SJSA1 (cell line): Measurements from ENCODE around the gene G0S2. TPM values are rescaled to one million over a fixed set of nuclear protein-coding genes. Genes with fewer than 3 reads are reported as not detected.

ENCODE experiments used
- DNase-seq, 2 experiments: peaks; one replicate each; pipeline ENCODE4 v3.0.0-alpha.2; 2015 to 2020; ENCODE audit warnings: low spot score in 2 of 2, low read depth in 1 of 2
- H3K27ac ChIP-seq: fragments of 250-450 bp; sonication (Bioruptor Pico); 2 replicates; pipeline ENCODE4 v1.5.1; 2020; ENCODE audit warnings: mild to moderate bottlenecking, moderate library complexity
- H3K27me3 ChIP-seq: fragments of 250-450 bp; sonication (Bioruptor Pico); replicated peaks from 2 replicates; pipeline ENCODE4 v1.5.1; 2020; ENCODE audit warnings: mild to moderate bottlenecking, moderate library complexity
- H3K36me3 ChIP-seq: fragments of 250-450 bp; sonication (Bioruptor Pico); 2 replicates; pipeline ENCODE4 v1.5.1; 2020; ENCODE audit warnings: mild to moderate bottlenecking
- H3K4me1 ChIP-seq: fragments of 250-450 bp; sonication (Bioruptor Pico); replicated peaks from 2 replicates; pipeline ENCODE4 v1.6.1; 2021; ENCODE audit warnings: mild to moderate bottlenecking
- H3K4me3 ChIP-seq: fragments of 250-450 bp; sonication (Bioruptor Pico); 2 replicates; pipeline ENCODE4 v1.5.1; 2020; ENCODE audit warnings: mild to moderate bottlenecking
- H3K9me3 ChIP-seq: fragments of 250-450 bp; sonication (Bioruptor Pico); replicated peaks from 2 replicates; pipeline ENCODE4 v1.5.1; 2020; ENCODE audit warnings: mild to moderate bottlenecking
- total RNA-seq: library from RNA; depleted of rRNA; stranded (reverse); fragments of >200 nt; shearing (Covaris generic); gene quantifications from 2 replicates; pipeline ENCODE4 v1.2.3, GENCODE V29; 2014; rRNA removed

The G0S2 gene, protein sequence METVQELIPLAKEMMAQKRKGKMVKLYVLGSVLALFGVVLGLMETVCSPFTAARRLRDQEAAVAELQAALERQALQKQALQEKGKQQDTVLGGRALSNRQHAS
- not detected in 2 replicates for total RNA-seq

DNA sequence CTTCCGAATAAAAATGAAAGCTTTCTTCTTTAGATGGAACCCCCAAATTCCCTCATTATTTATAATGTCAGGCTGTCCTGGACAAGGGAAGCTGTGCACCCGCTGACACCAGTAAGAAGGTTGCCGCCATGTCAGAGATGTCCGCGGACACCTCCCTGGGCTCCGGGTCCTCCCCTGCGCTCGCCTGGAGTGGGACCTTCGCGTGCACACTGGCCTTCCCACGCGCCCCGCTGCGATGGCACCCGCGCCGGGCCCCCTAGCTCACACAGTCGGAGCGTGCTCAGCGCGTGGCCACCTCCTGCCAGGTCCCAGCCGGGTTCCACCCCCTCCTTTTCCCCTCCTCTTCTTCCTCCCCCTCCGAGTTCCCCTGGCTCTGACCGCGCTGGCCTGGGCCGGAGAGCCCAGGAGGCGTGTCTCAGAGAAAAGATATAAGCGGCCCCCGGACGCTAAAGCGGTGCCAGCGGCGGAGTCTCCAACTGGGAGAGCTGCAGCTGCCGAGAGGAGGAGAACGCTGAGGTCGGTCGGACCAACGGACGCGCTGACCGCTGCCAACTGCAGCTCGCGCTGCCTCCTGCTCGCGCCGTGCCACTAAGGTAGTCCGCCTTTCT, at the start of gene G0S2:
G0S2 (plus strand) TSS at position 456 of the 608 bp plus-strand sequence. CDS start 273 bp downstream, outside the sequence.
- DNase-seq: peak in 1 of 2 experiments; percentile 7
- no peak within 1 kb of the TSS for H3K27ac ChIP-seq

DNA sequence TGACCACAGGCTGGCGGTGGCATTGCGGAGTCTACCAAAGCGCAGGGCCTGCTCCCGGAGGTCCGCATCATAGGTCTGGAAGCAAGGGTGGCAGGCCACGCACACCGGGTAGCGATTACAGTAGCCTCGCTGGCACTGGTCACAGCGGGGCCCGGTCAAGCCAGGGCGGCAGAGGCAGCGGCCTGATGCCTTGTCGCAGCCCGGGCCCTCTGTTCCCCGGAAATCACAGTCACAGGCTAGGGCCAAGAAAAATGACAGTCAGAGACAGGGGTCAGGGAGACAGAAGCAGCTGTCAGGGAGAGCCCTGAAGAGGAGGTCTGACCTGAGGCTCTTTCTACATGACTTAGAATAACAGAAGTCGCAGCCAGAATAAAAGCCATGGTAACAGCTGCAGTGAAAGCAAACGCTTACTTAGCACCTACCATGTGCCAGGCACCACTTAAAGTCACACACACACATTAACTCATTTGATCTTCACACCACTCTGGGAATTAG, 49.4 kb upstream of the G0S2 start:
- DNase-seq: no peak
- no peaks in the 10 kb centered on the region for H3K9me3 ChIP-seq
- no peak overlapping the region for H3K4me3 ChIP-seq
- no peaks in the 10 kb centered on the region for H3K36me3 ChIP-seq
- H3K27ac ChIP-seq: no peak overlapping the region
- H3K4me1 ChIP-seq: no peaks in the 10 kb centered on the region
- no peaks in the 10 kb centered on the region for H3K27me3 ChIP-seq

More for the DNA sequence above, at the start of gene G0S2:
- no peaks in the 10 kb centered on the region for H3K4me1 ChIP-seq
- peak within 1 kb of the TSS; percentile 9; the same call in 1 of the 2 replicates for H3K4me3 ChIP-seq
- H3K9me3 ChIP-seq: no peaks in the 10 kb centered on the region
- H3K36me3 ChIP-seq: no peaks in the 10 kb centered on the region
- peaks cover 43% of the 10 kb centered on the region for H3K27me3 ChIP-seq

DNA sequence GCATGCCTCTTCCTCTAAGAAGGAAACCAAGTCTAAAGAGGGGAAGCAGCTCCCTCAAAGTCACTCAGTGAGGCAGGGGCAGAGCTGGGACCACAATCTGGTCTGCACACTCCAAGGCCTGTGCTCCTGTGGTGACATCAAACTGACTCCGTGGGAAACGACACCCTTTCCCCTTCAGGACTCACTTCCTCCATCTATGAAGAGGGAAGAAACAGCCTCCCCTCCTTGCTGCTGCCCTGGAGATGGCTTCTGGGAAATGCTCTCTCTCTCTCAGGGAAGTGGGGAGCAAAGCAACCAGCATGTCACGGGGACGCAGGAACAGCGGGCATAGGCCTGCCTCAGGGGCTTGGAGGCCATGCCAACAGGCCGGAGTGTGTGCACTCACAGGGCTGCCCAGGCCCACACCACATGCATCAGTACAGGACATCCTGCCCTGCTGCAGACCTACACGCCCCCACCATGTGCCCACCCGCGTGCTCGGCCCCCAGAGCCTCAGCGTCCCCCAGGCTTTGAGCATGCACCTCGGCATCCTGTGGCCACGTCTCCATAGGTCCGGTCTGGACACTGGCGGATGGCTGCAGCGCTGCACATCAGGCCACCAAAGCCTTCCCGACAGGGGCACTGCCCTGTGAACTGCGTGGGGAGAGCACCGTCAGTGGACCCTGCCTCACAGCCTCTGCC, 48.7 kb upstream of the G0S2 start:
- no peak for DNase-seq
- no peaks in the 10 kb centered on the region for H3K36me3 ChIP-seq
- H3K4me1 ChIP-seq: no peaks in the 10 kb centered on the region
- H3K9me3 ChIP-seq: no peaks in the 10 kb centered on the region
- H3K4me3 ChIP-seq: no peak overlapping the region
- H3K27ac ChIP-seq: no peak overlapping the region
- H3K27me3 ChIP-seq: no peaks in the 10 kb centered on the region

DNA sequence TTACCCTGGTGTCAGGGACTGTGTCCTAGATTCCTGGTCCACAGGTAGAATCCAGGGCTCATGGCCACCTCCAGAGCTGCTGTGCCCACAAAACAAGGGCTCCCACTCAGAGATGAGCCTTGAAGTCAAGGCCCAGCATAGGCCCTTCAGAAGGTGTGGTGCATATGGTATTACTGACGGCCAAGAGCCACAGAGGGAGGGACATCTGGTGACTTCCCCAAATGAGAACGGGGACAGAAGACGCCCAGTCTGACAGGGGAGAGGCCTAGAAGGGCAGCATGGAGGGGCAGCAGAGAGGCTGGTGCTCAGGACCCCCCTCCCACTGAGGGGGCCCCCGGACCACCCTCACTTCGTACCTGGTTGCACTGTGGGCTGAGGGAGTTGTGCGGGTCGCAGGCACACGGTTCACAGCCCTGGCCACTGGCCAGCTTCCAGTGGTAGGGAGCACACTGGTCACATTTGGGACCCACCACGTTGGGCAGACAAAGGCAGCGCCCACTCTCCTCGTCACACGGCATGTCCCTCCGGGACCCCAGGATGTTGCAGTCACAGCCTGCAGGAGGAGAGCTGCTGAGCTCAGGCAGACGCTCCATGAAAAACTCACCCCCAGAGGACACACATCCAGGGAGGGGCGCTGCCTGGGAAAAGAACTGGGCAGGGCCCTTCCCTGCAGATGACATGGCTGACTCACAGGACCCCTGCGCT, 48.0 kb upstream of the G0S2 start:
- no peaks in the 10 kb centered on the region for H3K4me1 ChIP-seq
- DNase-seq: no peak
- H3K27me3 ChIP-seq: no peaks in the 10 kb centered on the region
- no peaks in the 10 kb centered on the region for H3K36me3 ChIP-seq
- H3K27ac ChIP-seq: no peak overlapping the region
- no peak overlapping the region for H3K4me3 ChIP-seq
- no peaks in the 10 kb centered on the region for H3K9me3 ChIP-seq

DNA sequence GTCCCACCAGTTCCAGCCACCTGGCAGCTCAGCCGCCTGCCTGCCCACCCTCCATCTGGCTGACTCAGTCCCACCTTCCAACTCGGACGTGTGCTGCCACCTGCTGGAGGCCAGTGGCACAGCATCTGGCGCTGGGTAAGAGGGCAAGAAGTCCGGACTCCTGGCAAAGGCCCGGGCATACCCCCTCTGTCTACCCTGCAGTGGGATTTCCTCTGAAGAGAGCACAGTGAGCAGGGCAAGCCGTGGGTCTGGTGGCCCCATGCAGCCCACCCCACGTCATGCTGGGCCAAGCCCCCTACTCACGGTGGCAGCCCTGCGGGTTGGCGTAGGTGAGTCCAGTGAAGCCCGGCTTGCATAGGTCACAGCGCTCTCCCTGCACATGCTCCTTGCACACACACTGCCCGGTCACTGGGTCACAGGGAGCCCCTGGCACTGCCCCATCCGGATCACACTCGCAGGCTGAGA, 47.4 kb upstream of the G0S2 start:
- no peak overlapping the region for H3K4me3 ChIP-seq
- no peak overlapping the region for H3K27ac ChIP-seq
- H3K4me1 ChIP-seq: no peaks in the 10 kb centered on the region
- DNase-seq: peak; percentile 64 to 75
- no peaks in the 10 kb centered on the region for H3K27me3 ChIP-seq
- H3K9me3 ChIP-seq: no peaks in the 10 kb centered on the region
- no peaks in the 10 kb centered on the region for H3K36me3 ChIP-seq

DNA sequence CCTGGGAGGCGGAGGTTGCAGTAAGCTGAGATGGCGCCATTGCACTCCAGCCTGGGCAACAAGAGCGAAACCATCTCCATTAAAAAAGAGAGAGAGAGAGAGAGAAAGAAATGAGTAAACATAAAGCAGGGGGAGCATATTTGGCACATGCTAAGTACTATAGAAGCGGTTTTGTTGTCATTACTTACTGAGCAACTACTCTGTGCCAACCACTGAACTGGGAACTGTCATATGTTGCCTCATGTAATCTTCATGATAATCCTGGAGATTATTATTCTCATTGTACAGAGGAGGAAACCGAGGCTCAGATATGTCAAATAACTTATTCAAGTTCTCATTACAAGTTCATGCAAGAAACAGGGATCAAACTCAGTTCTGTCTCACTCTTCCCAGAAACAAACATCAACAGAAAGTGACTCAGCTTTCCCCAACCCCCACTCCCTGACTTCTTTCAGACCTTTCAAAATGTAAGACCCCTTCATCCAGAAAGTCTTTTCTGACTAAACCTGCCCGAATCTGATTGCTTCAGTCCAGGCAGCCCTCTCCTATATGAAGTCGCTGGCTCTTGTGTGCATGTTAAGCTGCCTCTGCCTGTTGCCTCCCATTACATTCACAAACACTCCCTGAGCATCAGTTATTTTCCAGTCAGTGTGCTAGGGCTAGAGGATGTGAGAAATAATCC, 46.5 kb upstream of the G0S2 start:
- no peaks in the 10 kb centered on the region for H3K9me3 ChIP-seq
- no peak overlapping the region for H3K27ac ChIP-seq
- H3K4me1 ChIP-seq: no peaks in the 10 kb centered on the region
- H3K27me3 ChIP-seq: no peaks in the 10 kb centered on the region
- no peaks in the 10 kb centered on the region; the same call in 1 of the 2 replicates for H3K36me3 ChIP-seq
- no peak overlapping the region for H3K4me3 ChIP-seq
- DNase-seq: no peak

DNA sequence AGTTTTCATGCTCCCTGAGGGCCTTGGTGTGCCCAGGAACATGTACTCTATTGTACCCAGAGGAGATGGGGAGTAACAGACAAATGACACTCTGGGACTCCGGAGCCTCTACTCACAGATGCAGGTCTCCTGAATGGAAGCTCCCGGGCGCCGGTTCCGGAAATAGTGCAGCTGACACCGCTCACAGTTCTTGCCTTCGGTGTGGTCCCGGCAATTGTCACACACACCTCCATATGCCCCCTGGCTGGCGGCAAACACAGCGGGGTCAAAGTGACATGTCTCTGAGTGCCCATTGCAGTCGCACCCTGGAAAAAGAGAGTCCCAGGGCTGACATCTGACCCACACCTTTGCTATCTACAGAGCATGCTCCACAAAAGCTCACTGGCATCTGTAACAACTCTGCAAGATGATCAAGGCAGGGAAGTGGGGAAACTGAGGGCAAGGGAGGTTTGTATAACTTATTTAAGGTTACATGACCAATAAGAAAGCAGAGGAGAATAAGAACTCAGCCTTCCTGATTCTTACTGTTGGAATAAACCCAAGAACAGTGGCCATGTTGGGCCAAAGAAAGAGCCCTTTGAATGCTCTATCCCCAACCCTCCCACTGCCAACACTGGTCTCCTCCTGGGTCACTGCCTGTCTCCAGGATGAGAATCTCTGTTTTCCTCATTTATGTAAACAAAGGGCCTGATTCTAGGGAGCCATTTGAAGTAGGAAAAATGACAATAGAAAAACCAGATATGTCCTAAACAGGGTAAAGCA, 45.4 kb upstream of the G0S2 start:
- no peak for DNase-seq
- H3K27ac ChIP-seq: no peak overlapping the region
- no peaks in the 10 kb centered on the region for H3K9me3 ChIP-seq
- no peaks in the 10 kb centered on the region; the same call in 1 of the 2 replicates for H3K36me3 ChIP-seq
- no peaks in the 10 kb centered on the region for H3K27me3 ChIP-seq
- no peaks in the 10 kb centered on the region for H3K4me1 ChIP-seq
- no peak overlapping the region for H3K4me3 ChIP-seq

DNA sequence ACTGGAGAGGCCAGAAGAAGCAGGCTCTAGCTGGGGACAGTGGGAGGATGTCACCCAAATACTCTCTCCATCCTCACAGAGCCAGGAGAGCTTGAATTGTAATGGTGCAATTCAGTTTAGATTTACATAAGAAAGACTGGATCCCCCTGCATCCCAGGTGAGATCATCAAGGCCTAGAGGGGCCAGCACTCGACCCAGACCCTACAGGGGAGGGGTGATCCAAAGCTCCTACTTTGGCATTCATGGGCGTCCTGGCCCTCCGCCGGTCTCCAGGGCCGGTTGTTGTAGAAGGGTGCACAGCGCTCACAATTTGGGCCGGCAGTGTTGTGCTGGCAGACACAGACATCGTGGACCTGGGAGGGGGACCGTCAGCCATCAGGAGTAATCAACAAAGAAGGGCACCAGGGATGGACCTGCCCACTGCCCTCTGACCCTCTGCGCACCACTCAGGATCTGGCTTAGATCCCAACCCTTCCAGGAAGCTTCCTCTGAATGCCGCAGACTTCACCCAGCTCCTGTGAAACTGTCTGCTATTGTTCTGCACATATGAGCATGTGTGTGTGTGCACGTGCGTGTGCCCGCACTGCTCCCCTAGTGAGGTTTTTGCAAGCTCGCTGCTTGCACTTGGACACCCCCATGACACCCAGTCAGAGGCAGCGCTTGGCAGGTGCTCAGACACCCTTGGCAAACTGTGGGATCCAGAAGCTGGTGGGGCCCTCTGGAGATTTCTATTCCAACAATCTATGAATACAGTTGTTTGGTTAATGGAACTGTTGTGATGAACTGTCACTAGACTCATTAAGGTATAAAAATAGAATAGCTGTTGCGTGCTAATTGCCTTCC, 44.6 kb upstream of the G0S2 start:
- no peaks in the 10 kb centered on the region for H3K4me1 ChIP-seq
- H3K36me3 ChIP-seq: no peaks in the 10 kb centered on the region; the same call in 1 of the 2 replicates
- H3K27ac ChIP-seq: no peak overlapping the region
- no peaks in the 10 kb centered on the region for H3K9me3 ChIP-seq
- no peak overlapping the region for H3K4me3 ChIP-seq
- no peak for DNase-seq
- H3K27me3 ChIP-seq: no peaks in the 10 kb centered on the region

DNA sequence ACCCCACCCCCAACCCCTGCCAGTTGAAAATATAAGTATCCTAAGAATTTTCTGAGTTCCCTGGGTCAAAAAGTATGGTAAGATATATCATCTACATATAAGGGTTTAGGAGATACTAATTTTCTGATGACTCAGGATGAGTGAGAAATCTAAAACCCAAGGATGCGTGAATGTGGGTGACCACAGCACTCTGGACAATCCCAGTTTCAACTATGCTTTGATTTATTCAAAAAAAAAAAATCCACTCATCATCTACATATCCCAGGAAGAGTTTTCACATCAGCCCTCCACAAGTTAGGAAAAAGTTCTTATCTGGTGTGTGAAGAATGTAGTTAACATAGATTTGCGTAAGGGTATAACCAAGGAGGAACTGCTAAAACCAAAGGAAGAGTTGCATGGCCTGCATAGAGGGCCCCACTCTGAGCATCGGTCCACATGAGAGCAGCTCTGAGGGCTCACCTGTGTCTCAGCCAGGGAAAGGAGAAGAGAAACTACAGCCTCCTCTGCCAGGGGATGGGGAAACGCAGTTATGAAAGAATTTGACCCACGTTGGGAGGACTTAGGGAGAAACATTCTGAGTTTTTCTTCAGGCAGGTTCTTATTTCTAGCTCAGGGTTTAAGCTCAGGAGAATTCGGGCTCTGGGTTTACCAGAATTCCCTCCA, 41.7 kb upstream of the G0S2 start:
- no peak for DNase-seq
- Histone ChIP-seq H3K4me3 (no peak overlapping the region), H3K27ac (no peak overlapping the region), H3K9me3 (no peaks in the 10 kb centered on the region), H3K4me1 (no peaks in the 10 kb centered on the region), H3K36me3 (no peaks in the 10 kb centered on the region; the same call in 1 of the 2 replicates), H3K27me3 (no peaks in the 10 kb centered on the region)

DNA sequence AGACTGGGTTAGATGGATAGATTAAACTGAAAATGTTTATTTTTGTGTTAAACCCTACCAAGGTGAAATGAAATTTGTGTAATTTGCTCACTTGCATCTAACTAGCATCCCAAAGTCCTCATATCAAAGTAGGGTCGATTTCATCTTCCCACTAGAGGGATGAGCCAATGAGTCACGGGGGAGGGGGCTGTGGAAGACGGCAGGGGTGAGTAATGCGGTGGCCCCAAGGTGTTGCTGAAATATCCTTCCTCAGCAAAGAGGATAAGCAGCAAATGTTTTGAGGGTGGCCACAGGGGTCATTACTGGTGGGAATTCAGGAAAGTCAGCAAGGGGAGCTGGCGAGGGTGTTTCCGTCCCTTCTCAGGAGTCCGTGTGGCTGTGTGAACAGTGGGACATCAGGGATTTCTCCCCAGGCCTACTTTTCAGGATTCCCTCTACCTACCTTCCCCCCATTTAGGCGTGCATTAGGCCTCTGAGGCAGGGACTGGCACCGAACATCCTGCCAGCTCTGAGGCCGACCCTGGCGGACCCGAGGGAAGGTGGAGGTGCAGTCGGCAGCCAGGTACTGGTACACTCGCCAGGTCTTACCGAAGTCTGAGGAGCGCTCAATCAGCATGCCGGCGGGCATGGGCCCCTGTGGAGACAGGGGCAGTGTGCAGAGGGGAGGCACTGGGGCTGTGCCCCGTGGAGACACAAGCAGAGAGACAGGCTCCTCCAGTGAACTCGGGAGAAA, 41.0 kb upstream of the G0S2 start:
- Histone ChIP-seq H3K36me3 (no peaks in the 10 kb centered on the region; the same call in 1 of the 2 replicates), H3K9me3 (no peaks in the 10 kb centered on the region), H3K27ac (no peak overlapping the region), H3K27me3 (no peaks in the 10 kb centered on the region), H3K4me3 (no peak overlapping the region), H3K4me1 (no peaks in the 10 kb centered on the region)
- DNase-seq: no peak

DNA sequence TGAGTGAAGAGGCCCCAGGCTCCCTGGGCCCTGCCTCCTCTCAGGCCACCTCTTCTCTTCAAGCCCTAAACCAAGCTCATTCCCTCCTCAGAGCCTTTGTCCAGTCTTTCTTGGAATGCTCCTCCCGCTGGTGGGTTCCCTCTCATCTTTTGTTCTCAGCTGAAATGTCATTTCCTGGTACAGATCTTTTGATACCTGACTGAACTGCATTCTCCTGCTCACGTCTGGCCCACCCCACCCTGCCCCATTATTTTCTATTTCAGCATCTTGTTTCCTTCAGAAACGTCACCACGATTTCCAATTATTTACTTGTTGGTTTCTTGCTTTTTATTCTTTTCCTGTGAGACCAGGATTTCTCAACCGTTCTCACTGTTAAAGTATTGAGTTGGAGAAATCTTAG, 39.4 kb upstream of the G0S2 start:
- DNase-seq: no peak
- H3K4me1 ChIP-seq: no peaks in the 10 kb centered on the region
- no peak overlapping the region for H3K27ac ChIP-seq
- no peak overlapping the region for H3K4me3 ChIP-seq
- H3K36me3 ChIP-seq: no peaks in the 10 kb centered on the region; the same call in 1 of the 2 replicates
- no peaks in the 10 kb centered on the region for H3K9me3 ChIP-seq
- H3K27me3 ChIP-seq: no peaks in the 10 kb centered on the region
